NCI-H345 treated with DMSO at 0.1 percent for 48 hours (cell line): Measurements from ENCODE around the gene RABGAP1.

Source experiments
- DNase-seq: peaks from one replicate; lab custom pipeline; 2025; ENCODE audit not compliant: unreplicated experiment; lab: John Stamatoyannopoulos, UW

The RABGAP1 gene

GRCh38 chr9:122944960-122945888 lies 4.4 kb downstream of the RABGAP1 start:
- no peak for DNase-seq

- no peak for DNase-seq
These were observed 5.7 kb downstream of the RABGAP1 start for GRCh38 chr9:122946461-122947005.

- no peak for DNase-seq
These were observed 7.5 kb downstream of the RABGAP1 start for GRCh38 chr9:122948313-122948712.

GRCh38 chr9:122949696-122950095 lies 8.9 kb downstream of the RABGAP1 start:
- no peak for DNase-seq

GRCh38 chr9:122950263-122950662 lies 9.4 kb downstream of the RABGAP1 start:
- DNase-seq: no peak

GRCh38 chr9:122951056-122951455 lies 10.2 kb downstream of the RABGAP1 start:
- DNase-seq: no peak

GRCh38 chr9:122954253-122954691 lies 13.5 kb downstream of the RABGAP1 start:
- no peak for DNase-seq

- no peak for DNase-seq
These were observed 15.1 kb downstream of the RABGAP1 start for GRCh38 chr9:122955961-122956360.

GRCh38 chr9:122961139-122961538 lies 20.3 kb downstream of the RABGAP1 start:
- DNase-seq: no peak

- no peak for DNase-seq
These were observed 34.4 kb downstream of the RABGAP1 start for GRCh38 chr9:122975196-122975595.

GRCh38 chr9:122978601-122979000 lies 37.8 kb downstream of the RABGAP1 start:
- DNase-seq: peak; percentile 17

- no peak for DNase-seq
These were observed 45.2 kb downstream of the RABGAP1 start for GRCh38 chr9:122986010-122986409.

GRCh38 chr9:122988141-122988540 lies 47.3 kb downstream of the RABGAP1 start:
- DNase-seq: no peak

GRCh38 chr9:122988920-122989621 lies 48.3 kb downstream of the RABGAP1 start:
- DNase-seq: no peak

- peak; percentile 1 for DNase-seq
These were observed 50.6 kb downstream of the RABGAP1 start for GRCh38 chr9:122991370-122991830.

- no peak for DNase-seq
These were observed 55.8 kb downstream of the RABGAP1 start for GRCh38 chr9:122996586-122996985.

GRCh38 chr9:122998448-122998847 lies 57.6 kb downstream of the RABGAP1 start:
- DNase-seq: no peak

GRCh38 chr9:123000371-123001068 lies 59.7 kb downstream of the RABGAP1 start:
- no peak for DNase-seq

- no peak for DNase-seq
These were observed 61.9 kb downstream of the RABGAP1 start for GRCh38 chr9:123002754-123003153.

GRCh38 chr9:123003466-123003865 lies 62.6 kb downstream of the RABGAP1 start:
- no peak for DNase-seq

GRCh38 chr9:123005964-123006363 lies 65.1 kb downstream of the RABGAP1 start:
- no peak for DNase-seq
